Measurements from ENCODE around the gene SESN1. TPM values are rescaled to one million over a fixed set of nuclear protein-coding genes. Genes with fewer than 3 reads are reported as not detected.
"Not testable (repeated sequence)": the region's sequence is repeated elsewhere in the genome, so short reads cannot be mapped to it uniquely, and the experiment has no call there.

The SESN1 gene
- total RNA-seq, 1 donor from 2014 or later: 40.8 TPM

DNA sequence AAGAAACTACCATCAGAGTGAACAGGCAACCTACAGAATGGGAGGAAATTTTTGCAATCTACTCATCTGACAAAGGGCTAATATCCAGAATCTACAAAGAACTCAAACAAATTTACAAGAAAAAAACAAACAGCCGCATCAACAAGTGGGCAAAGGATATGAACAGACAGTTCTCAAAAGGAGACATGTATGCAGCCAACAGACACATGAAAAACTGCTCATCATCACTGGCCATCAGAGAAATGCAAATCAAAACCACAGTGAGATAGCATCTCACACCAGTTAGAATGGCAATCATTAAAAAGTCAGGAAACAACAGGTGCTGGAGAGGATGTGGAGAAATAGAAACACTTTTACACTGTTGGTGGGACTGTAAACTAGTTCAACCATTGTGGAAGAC is 41.0 kb upstream of the SESN1 start:
- H3F3A ChIP-seq (ENCODE audit: low read depth); H3K27ac ChIP-seq; H3K9ac ChIP-seq; H3K79me2 ChIP-seq (ENCODE audit: low read depth); H3K4me2 ChIP-seq; H3K4me1 ChIP-seq; H3K4me3 Mint-ChIP-seq; H2AFZ ChIP-seq (replicated peaks); H3K27me3 Mint-ChIP-seq (ENCODE audit: insufficient read depth, low read depth); H3K27me3 ChIP-seq; H3K9me3 ChIP-seq (ENCODE audit: low read depth); DNase-seq (ENCODE audit: low spot score); H3K4me1 Mint-ChIP-seq; H3K4me3 ChIP-seq; H3K27ac Mint-ChIP-seq; H4K20me1 ChIP-seq (ENCODE audit: low read depth); H3K36me3 ChIP-seq: not testable (repeated sequence)
- Mint-ChIP-seq H3K36me3 (peaks cover 10% of the 10 kb centered on the region), H3K9me3 (peaks cover 14% of the 10 kb centered on the region)

DNA sequence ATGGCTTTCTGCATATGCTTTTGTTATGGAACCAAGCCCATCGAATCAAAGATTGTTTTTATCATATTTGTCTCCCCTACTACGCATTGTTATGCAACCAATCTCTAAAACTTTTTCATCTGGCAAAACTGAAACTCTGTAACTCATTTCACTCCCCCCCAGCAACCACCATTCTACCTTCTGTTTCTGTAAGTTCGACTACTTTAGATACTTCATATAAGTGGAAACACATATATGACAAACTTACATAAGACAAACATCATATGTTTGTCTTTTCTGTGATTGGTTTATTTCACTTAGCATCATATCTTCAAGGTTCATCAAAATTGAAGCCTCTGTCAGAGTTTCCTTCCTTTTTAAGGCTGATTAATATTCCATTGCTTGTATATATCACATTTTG is 35.4 kb upstream of the SESN1 start:
- H3K9me3 Mint-ChIP-seq: peaks cover 10% of the 10 kb centered on the region
- no peaks in the 10 kb centered on the region for H4K20me1 ChIP-seq (ENCODE audit: low read depth)

DNA sequence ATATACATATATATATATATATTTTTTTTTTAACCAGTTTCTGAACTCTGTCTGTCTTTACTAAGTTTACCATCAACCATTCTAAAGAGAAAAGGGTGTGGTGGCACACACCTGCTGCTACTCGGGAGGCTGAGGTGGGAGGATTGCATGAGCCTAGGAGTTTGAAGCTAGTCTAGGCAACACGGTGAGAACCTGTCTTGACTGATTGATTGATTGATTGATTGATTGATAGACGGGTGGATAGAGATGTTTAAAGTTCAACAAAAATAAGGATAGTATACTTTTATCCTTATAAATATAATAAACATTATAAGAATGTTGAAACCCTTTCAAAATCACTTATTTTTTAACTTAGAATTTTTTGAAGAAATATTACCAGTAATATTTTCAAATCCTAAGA is 30.9 kb upstream of the SESN1 start:
- no peaks in the 10 kb centered on the region for H3K4me1 Mint-ChIP-seq
- H3K27me3 Mint-ChIP-seq (ENCODE audit: insufficient read depth, low read depth): peaks cover 4% of the 10 kb centered on the region
- no peaks in the 10 kb centered on the region for H4K20me1 ChIP-seq (ENCODE audit: low read depth)
- TF ChIP-seq, protein P1, sequence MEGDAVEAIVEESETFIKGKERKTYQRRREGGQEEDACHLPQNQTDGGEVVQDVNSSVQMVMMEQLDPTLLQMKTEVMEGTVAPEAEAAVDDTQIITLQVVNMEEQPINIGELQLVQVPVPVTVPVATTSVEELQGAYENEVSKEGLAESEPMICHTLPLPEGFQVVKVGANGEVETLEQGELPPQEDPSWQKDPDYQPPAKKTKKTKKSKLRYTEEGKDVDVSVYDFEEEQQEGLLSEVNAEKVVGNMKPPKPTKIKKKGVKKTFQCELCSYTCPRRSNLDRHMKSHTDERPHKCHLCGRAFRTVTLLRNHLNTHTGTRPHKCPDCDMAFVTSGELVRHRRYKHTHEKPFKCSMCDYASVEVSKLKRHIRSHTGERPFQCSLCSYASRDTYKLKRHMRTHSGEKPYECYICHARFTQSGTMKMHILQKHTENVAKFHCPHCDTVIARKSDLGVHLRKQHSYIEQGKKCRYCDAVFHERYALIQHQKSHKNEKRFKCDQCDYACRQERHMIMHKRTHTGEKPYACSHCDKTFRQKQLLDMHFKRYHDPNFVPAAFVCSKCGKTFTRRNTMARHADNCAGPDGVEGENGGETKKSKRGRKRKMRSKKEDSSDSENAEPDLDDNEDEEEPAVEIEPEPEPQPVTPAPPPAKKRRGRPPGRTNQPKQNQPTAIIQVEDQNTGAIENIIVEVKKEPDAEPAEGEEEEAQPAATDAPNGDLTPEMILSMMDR (IDR thresholded peaks at IDR 0.05): no peak
- TF ChIP-seq EZH2phosphoT487 (IDR thresholded peaks at IDR 0.05): no peak
- no peak for TF ChIP-seq EZH2 (IDR thresholded peaks at IDR 0.05)
- no peaks in the 10 kb centered on the region for H3K9me3 ChIP-seq (ENCODE audit: low read depth)
- H3K27ac ChIP-seq: no peak overlapping the region
- no peak overlapping the region for H3K4me2 ChIP-seq
- H3F3A ChIP-seq (ENCODE audit: low read depth): no peaks in the 10 kb centered on the region
- no peak overlapping the region for H3K27ac Mint-ChIP-seq
- DNase-seq (ENCODE audit: low spot score): no peak
- no peak overlapping the region for H3K9ac ChIP-seq
- no peaks in the 10 kb centered on the region for H3K79me2 ChIP-seq (ENCODE audit: low read depth)
- no peaks in the 10 kb centered on the region for H3K9me3 Mint-ChIP-seq
- peaks cover 2% of the 10 kb centered on the region for H3K36me3 Mint-ChIP-seq
- no peaks in the 10 kb centered on the region for H3K36me3 ChIP-seq
- H3K4me1 ChIP-seq: no peaks in the 10 kb centered on the region
- no peak overlapping the region for H3K4me3 Mint-ChIP-seq
- no peak overlapping the region for H2AFZ ChIP-seq (replicated peaks)
- no peak overlapping the region for H3K4me3 ChIP-seq
- H3K27me3 ChIP-seq: no peaks in the 10 kb centered on the region

More for the DNA sequence above, 35.4 kb upstream of the SESN1 start:
- Histone ChIP-seq H3K9ac (no peak overlapping the region), H3K27ac (no peak overlapping the region), H3K4me1 (no peaks in the 10 kb centered on the region), H3F3A (ENCODE audit: low read depth) (no peaks in the 10 kb centered on the region), H3K9me3 (ENCODE audit: low read depth) (no peaks in the 10 kb centered on the region), H3K4me3 (no peak overlapping the region), H2AFZ (replicated peaks) (no peak overlapping the region), H3K79me2 (ENCODE audit: low read depth) (no peaks in the 10 kb centered on the region), H3K27me3 (no peaks in the 10 kb centered on the region), H3K4me2 (no peak overlapping the region), H3K36me3 (no peaks in the 10 kb centered on the region)
- H3K36me3 Mint-ChIP-seq: peaks cover 10% of the 10 kb centered on the region
- no peaks in the 10 kb centered on the region for H3K4me1 Mint-ChIP-seq
- H3K27ac Mint-ChIP-seq: no peak overlapping the region
- H3K27me3 Mint-ChIP-seq (ENCODE audit: insufficient read depth, low read depth): no peaks in the 10 kb centered on the region
- no peak overlapping the region for H3K4me3 Mint-ChIP-seq
- no peak for TF ChIP-seq EZH2 (IDR thresholded peaks at IDR 0.05)
- TF ChIP-seq, protein P1 (IDR thresholded peaks at IDR 0.05): no peak
- TF ChIP-seq EZH2phosphoT487 (IDR thresholded peaks at IDR 0.05): no peak
- no peak for DNase-seq (ENCODE audit: low spot score)

DNA sequence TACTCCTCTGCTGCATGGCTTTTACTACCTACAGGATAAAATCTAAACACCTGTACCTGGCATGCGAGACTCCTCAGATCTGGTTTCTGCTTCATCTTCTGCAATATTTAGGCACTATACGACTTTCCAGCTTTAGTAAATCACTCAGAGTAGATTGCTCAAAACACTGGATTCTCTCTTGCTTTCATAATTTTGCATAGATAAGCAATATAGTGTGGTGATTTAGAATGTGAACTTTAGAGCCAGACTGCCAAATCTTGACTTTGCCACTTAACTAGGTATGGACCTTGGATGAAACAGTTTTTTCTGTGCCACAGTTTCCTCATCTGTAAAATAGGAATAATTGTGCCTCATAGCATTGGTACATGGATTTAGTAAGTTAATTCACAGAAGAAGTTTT is 29.6 kb upstream of the SESN1 start:
- Mint-ChIP-seq H3K27me3 (ENCODE audit: insufficient read depth, low read depth) (peaks cover 4% of the 10 kb centered on the region), H3K4me1 (peaks cover 1% of the 10 kb centered on the region), H3K9me3 (no peaks in the 10 kb centered on the region), H3K36me3 (no peaks in the 10 kb centered on the region), H3K4me3 (no peak overlapping the region), H3K27ac (no peak overlapping the region)
- no peak overlapping the region for H3K27ac ChIP-seq
- H3K27me3 ChIP-seq: no peaks in the 10 kb centered on the region
- H3K79me2 ChIP-seq (ENCODE audit: low read depth): no peaks in the 10 kb centered on the region
- no peaks in the 10 kb centered on the region for H3F3A ChIP-seq (ENCODE audit: low read depth)
- TF ChIP-seq, protein P1 (IDR thresholded peaks at IDR 0.05): no peak
- TF ChIP-seq EZH2phosphoT487 (IDR thresholded peaks at IDR 0.05) (no peak), EZH2 (IDR thresholded peaks at IDR 0.05) (no peak)
- H3K9me3 ChIP-seq (ENCODE audit: low read depth): no peaks in the 10 kb centered on the region
- no peak overlapping the region for H3K4me3 ChIP-seq
- no peaks in the 10 kb centered on the region for H3K4me1 ChIP-seq
- no peak overlapping the region for H2AFZ ChIP-seq (replicated peaks)
- no peak overlapping the region for H3K9ac ChIP-seq
- no peak for DNase-seq (ENCODE audit: low spot score)
- no peaks in the 10 kb centered on the region for H3K36me3 ChIP-seq
- no peaks in the 10 kb centered on the region for H4K20me1 ChIP-seq (ENCODE audit: low read depth)
- H3K4me2 ChIP-seq: no peak overlapping the region

All from neural progenitor cell (in vitro differentiated cells).